CMK (cell line): ENCODE measurements around the gene U2SURP.

ENCODE experiments used
- DNase-seq: peaks from one replicate; pipeline ENCODE4 v3.0.0-alpha.2; 2010; ENCODE audit warnings: low read depth

U2SURP gene

DNA sequence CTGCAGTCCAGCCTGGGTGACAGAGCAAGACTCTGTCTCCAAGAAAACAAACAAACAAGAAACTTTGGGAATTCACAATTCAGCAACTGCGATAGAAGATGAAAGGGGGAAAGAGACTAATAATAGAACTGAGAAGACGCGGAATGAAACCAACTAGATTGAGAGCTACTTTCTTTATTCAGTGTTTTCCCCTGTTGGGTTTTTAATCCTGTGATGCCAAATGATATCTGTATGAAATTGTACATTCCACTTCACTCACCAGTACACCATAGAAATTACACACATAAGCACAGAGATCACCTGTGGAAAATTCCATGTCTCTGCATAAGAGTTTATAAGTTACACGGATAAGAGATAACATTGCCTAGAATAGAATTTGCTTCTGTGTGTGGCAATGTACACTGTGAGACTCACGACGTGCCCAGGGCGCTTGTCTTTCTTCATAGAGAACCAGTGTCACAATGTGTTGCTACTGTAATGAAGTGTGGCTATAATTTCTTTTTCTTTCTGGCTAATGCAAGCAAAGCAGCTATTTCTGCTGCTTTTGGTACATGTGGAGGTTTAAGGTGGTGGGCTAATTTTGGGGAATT lies 100.5 kb downstream of the U2SURP start:
- no peak for DNase-seq

- DNase-seq, result no peak
These were observed 102.3 kb downstream of the U2SURP start for GRCh38 chr3:143103652-143104051.

GRCh38 chr3:143105170-143105569 lies 103.8 kb downstream of the U2SURP start:
- DNase-seq, result no peak

DNA sequence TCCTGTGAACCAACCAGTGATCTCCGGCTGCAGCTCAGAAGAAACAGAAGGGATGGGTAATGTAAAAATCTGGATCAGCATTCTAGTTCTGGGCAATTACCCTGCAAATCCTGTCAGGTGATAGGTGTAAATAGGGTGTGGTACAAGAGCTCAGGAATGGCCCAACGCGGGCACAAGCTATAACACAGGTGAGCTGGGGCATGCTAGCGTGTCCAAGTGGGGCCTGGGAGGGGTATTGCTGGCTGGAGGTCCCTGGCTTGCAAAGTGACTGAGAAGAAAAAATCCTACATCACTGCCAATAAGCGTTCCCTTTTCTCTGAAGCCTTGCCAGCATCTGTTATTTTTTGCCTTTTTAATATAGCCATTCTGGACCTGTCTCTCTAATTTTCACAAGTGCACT lies 108.5 kb downstream of the U2SURP start:
- DNase-seq, result no peak
